Measurements from ENCODE around the gene ABLIM3. TPM values are rescaled to one million over a fixed set of nuclear protein-coding genes. Genes with fewer than 3 reads are reported as not detected.

ABLIM3 gene
- total and polyA plus RNA-seq, 2 donors (not counting 3 experiments of a cell fraction or from before 2014, with no cell fraction given): 16.7 to 42.1 TPM

DNA sequence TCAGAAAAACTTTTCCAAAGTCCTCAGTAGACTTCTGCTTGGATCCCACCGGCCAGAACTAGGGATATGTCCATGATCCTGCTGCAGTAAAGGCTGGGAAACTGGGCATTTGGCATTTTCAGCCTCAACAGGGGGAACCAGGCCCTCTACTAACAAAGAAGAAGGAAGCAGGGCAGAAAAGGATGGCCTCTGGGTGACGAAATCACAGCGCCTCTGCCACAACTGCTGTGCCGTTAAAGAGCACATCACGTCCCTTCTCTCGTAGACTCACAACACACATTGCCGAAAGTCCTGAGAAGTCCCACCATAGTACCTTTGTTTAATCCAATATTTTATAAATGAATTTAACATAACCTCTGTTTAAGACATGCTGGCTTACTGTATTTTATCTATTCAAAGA is 120.0 kb downstream of the ABLIM3 start:
- POLR2A ChIA-PET: no interaction called here
- TF ChIP-seq, protein P1, sequence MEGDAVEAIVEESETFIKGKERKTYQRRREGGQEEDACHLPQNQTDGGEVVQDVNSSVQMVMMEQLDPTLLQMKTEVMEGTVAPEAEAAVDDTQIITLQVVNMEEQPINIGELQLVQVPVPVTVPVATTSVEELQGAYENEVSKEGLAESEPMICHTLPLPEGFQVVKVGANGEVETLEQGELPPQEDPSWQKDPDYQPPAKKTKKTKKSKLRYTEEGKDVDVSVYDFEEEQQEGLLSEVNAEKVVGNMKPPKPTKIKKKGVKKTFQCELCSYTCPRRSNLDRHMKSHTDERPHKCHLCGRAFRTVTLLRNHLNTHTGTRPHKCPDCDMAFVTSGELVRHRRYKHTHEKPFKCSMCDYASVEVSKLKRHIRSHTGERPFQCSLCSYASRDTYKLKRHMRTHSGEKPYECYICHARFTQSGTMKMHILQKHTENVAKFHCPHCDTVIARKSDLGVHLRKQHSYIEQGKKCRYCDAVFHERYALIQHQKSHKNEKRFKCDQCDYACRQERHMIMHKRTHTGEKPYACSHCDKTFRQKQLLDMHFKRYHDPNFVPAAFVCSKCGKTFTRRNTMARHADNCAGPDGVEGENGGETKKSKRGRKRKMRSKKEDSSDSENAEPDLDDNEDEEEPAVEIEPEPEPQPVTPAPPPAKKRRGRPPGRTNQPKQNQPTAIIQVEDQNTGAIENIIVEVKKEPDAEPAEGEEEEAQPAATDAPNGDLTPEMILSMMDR (IDR thresholded peaks at IDR 0.05; ENCODE audit: extremely low read depth in 1 of 2, insufficient read depth in 1 of 2, low read depth in 1 of 2, low read length in 2 of 2): no peak
- TF ChIP-seq POLR2AphosphoS5 (IDR thresholded peaks at IDR 0.05; ENCODE audit: insufficient read depth, low read depth, low read length) (no peak), POLR2A (IDR thresholded peaks at IDR 0.05; ENCODE audit: low read depth, low read length) (no peak), EZH2 (IDR thresholded peaks at IDR 0.05; ENCODE audit: borderline replicate concordance, low read depth, low read length, severe bottlenecking) (no peak), FOS (IDR thresholded peaks at IDR 0.05; ENCODE audit: borderline replicate concordance, insufficient read depth, low read length) (no peak), GATA2 (IDR thresholded peaks at IDR 0.05; ENCODE audit: insufficient read depth, insufficient read length, low read depth, low read length) (no peak), MYC (IDR thresholded peaks at IDR 0.05; ENCODE audit: low read depth, low read length) (no peak), JUN (IDR thresholded peaks at IDR 0.05; ENCODE audit: borderline replicate concordance, insufficient read depth, insufficient read length, low read depth) (no peak)
- TF ChIP-seq, protein P2, sequence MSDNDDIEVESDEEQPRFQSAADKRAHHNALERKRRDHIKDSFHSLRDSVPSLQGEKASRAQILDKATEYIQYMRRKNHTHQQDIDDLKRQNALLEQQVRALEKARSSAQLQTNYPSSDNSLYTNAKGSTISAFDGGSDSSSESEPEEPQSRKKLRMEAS (IDR thresholded peaks at IDR 0.05; ENCODE audit: insufficient read depth, insufficient read length): no peak
- Histone ChIP-seq H3K36me3 (ENCODE audit: control insufficient read depth in 2 of 2, extremely low read depth in 1 of 2, insufficient read depth in 2 of 2, low read length in 2 of 2) (no peaks in the 10 kb centered on the region), H3K9me1 (replicated peaks; ENCODE audit: control insufficient read depth, extremely low read depth, insufficient read depth, low read length) (no peaks in the 10 kb centered on the region), H3K9ac (replicated peaks; ENCODE audit: extremely low read depth, insufficient read depth, low read length) (no peak overlapping the region), H3K4me2 (ENCODE audit: insufficient read depth, low read length) (no peak overlapping the region), H3K79me2 (ENCODE audit: control insufficient read depth, insufficient read depth, low read length) (no peaks in the 10 kb centered on the region), H3K9me3 (replicated peaks; ENCODE audit: control insufficient read depth, insufficient read depth, low read length) (no peaks in the 10 kb centered on the region), H3K4me1 (ENCODE audit: control insufficient read depth, extremely low read depth, insufficient read depth, low read length) (peaks cover 3% of the 10 kb centered on the region), H4K20me1 (replicated peaks; ENCODE audit: control insufficient read depth, extremely low read depth, insufficient read depth, low read length) (no peaks in the 10 kb centered on the region), H3K27ac (ENCODE audit: insufficient read depth, low read depth, low read length) (no peak overlapping the region), H3K4me3 (replicated peaks in 1 of 3; ENCODE audit: insufficient read depth in 1 of 3, low read depth in 1 of 3, low read length in 3 of 3) (no peak overlapping the region), H2AFZ (ENCODE audit: low read depth, low read length) (no peak overlapping the region), H3K27me3 (ENCODE audit: control insufficient read depth in 2 of 2, insufficient read depth in 2 of 2, low read length in 2 of 2) (peaks cover 0 to 1% of the 10 kb centered on the region in 2 experiments)
- no peak for FAIRE-seq
- no peak for DNase-seq (ENCODE audit: low read depth, low spot score)
- dilution Hi-C loops (cut with MboI; ENCODE audit: extremely low pct_ligation_motif_present, low sequenced_read_pairs): no loop called here
- CTCF ChIA-PET: interaction anchor here (1.0 kb wide), 1 partner anchor 24 kb away, joined by 3 read pairs; no protein-coding TSS in a partner anchor
- BruUV-seq (replicated peaks): no TSS peak
- intact Hi-C loops (cut with micrococcal nuclease): no loop called here
